ENCODE measurements around the gene TM4SF4. TPM values are rescaled to one million over a fixed set of nuclear protein-coding genes. Genes with fewer than 3 reads are reported as not detected.

The TM4SF4 gene
- total RNA-seq, 4 donors from 2014 or later, result 3.4 TPM; not detected in 3

GRCh38 chr3:149480326-149481017, 6.0 kb downstream of the TM4SF4 start:
- DNase-seq, result peak; percentile 75 to 83
- Histone ChIP-seq H3K27ac (peak overlapping the region in 2 of 3 donors; percentile 49 to 71), H3K4me3 (replicated peaks in 1 of 3) (no peak overlapping the region), H3K36me3 (no peaks in the 10 kb centered on the region), H3K4me1 (peaks cover 0 to 10% of the 10 kb centered on the region in 2 donors), H3K9me3 (no peaks in the 10 kb centered on the region), H3K27me3 (no peaks in the 10 kb centered on the region)
- WGBS, 2 donors, result 69 to 70% methylated on average over 15 of the region's 15 CpGs
- peak; percentile 77 to 87 (median 84) for TF ChIP-seq CTCF (IDR thresholded peaks at IDR 0.05)
- no peak for TF ChIP-seq POLR2A (IDR thresholded peaks at IDR 0.05)
- intact Hi-C loops (cut with DNase I), result no loop called here

GRCh38 chr3:149481056-149481455, 6.6 kb downstream of the TM4SF4 start:
- Histone ChIP-seq H3K4me1 (peaks cover 0 to 10% of the 10 kb centered on the region in 2 donors), H3K4me3 (replicated peaks in 1 of 3) (no peak overlapping the region), H3K36me3 (no peaks in the 10 kb centered on the region), H3K9me3 (no peaks in the 10 kb centered on the region), H3K27ac (no peak overlapping the region), H3K27me3 (no peaks in the 10 kb centered on the region)
- intact Hi-C loops (cut with DNase I), result no loop called here
- WGBS, 2 donors, result 95 to 96% methylated on average over 3 of the region's 3 CpGs
- DNase-seq, result no peak
- TF ChIP-seq CTCF (IDR thresholded peaks at IDR 0.05) (no peak), POLR2A (IDR thresholded peaks at IDR 0.05) (no peak)

GRCh38 chr3:149481491-149481890, 7.0 kb downstream of the TM4SF4 start:
- intact Hi-C loops (cut with DNase I), result no loop called here
- no peaks in the 10 kb centered on the region for H3K27me3 ChIP-seq

GRCh38 chr3:149486726-149487125, 12.2 kb downstream of the TM4SF4 start:
- Histone ChIP-seq H3K4me1 (no peaks in the 10 kb centered on the region), H3K36me3 (no peaks in the 10 kb centered on the region), H3K27me3 (no peaks in the 10 kb centered on the region), H3K9me3 (no peaks in the 10 kb centered on the region), H3K27ac (no peak overlapping the region), H3K4me3 (replicated peaks in 1 of 3) (no peak overlapping the region)
- WGBS, 2 donors, result 89% methylated on average over 5 of the region's 5 CpGs
- TF ChIP-seq CTCF (IDR thresholded peaks at IDR 0.05), result no peak
- no peak for TF ChIP-seq POLR2A (IDR thresholded peaks at IDR 0.05)
- DNase-seq, result no peak
- intact Hi-C loops (cut with DNase I), result no loop called here

More at GRCh38 chr3:149481491-149481890, 7.0 kb downstream of the TM4SF4 start:
- Histone ChIP-seq H3K27ac (no peak overlapping the region), H3K36me3 (no peaks in the 10 kb centered on the region), H3K4me3 (replicated peaks in 1 of 3) (no peak overlapping the region), H3K4me1 (peaks cover 0 to 10% of the 10 kb centered on the region in 2 donors), H3K9me3 (no peaks in the 10 kb centered on the region)
- WGBS, 2 donors, result 88 to 94% methylated on average over 2 of the region's 2 CpGs
- TF ChIP-seq CTCF (IDR thresholded peaks at IDR 0.05) (no peak), POLR2A (IDR thresholded peaks at IDR 0.05) (no peak)
- DNase-seq, result no peak

- Histone ChIP-seq H3K27me3 (no peaks in the 10 kb centered on the region), H3K4me1 (no peaks in the 10 kb centered on the region), H3K4me3 (replicated peaks in 1 of 3) (no peak overlapping the region), H3K36me3 (no peaks in the 10 kb centered on the region), H3K27ac (no peak overlapping the region), H3K9me3 (no peaks in the 10 kb centered on the region)
- 75 to 88% methylated on average over 6 of the region's 6 CpGs for WGBS, 2 donors
- no peak for DNase-seq
- intact Hi-C loops (cut with DNase I), result no loop called here
- TF ChIP-seq CTCF (IDR thresholded peaks at IDR 0.05), result peak in 1 of 6 experiments; percentile 25
- no peak for TF ChIP-seq POLR2A (IDR thresholded peaks at IDR 0.05)
Observed at GRCh38 chr3:149487598-149488197, 13.2 kb downstream of the TM4SF4 start.
